ENCODE results near the gene TNS4.

The TNS4 gene

DNA sequence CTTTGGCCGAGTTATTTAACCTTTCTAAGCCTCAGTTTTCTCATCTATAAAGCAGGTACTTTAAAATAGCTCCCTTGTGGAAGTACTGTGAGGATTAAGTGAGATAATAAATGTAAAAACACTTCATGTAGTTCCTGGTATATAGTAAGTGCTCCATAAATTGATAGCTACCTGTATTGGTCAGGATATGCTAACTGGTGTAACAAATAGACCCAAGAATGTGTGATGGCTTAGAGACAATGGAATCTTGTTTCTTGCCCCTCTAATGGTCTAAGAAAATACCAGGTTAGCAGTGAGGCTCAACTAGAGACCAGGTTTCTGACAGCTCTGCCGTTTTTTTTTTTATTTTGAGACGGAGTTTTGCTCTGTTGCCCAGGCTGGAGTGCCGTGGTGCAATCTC is 34.0 kb upstream of the TNS4 start:
- DNase-seq (ENCODE audit: low spot score) = no peak

DNA sequence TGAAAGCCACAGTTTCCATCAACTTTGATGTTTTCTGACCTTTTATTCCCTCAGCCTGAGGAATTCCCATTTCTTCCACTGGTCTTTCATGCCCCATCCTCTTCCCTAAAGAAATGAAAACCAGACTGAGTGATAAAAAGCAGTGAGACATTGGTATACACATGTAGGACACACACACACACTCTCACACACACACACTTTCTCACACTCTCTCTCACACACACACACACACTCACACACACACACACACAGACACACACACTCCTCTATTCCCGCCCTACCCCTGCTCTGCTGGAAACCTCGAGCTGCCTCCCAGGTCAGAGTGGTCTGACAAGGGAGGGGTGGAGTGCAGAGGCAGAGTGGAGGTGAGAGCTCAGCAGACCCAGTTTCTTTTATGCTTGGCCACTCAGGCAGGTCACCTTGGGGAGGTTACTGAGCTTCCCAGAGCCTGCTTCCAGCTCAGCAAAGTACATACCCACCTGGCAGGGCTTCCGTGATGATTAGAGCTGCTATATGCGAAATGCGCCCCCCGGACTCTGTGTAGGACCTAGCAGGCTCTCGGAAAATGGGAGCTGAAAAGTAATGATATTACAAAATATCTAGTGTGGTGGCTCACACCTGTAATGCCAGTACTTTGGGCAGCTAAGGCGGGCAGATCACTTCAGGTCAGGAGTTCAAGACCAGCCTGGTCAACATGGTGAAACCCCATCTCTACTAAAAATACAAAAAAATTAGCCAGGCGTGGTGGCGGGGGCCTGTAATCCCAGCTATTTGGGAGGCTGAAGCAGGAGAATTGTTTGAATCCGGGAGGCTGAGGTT is 33.2 kb upstream of the TNS4 start:
- no peak for DNase-seq (ENCODE audit: low spot score)

DNA sequence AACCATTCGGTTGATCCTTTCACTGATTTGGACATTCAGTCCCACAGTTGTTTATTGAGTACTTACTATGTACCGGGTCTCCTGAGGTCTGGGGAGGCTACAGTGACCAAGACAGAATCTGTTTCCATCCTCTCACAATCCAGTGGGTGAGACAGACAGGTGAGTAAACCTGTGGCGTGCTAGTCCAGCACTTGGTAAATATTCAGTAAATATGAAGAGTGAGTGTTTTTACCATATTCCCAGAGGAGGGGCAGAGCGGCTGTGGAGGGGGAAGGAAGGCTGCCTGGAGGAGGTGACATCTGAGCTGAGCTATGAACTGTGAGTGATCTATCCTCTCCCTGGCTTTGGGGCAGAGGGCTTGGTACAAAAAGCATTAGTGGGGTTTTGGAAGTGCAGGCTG is 32.5 kb upstream of the TNS4 start:
- DNase-seq (ENCODE audit: low spot score) = no peak

DNA sequence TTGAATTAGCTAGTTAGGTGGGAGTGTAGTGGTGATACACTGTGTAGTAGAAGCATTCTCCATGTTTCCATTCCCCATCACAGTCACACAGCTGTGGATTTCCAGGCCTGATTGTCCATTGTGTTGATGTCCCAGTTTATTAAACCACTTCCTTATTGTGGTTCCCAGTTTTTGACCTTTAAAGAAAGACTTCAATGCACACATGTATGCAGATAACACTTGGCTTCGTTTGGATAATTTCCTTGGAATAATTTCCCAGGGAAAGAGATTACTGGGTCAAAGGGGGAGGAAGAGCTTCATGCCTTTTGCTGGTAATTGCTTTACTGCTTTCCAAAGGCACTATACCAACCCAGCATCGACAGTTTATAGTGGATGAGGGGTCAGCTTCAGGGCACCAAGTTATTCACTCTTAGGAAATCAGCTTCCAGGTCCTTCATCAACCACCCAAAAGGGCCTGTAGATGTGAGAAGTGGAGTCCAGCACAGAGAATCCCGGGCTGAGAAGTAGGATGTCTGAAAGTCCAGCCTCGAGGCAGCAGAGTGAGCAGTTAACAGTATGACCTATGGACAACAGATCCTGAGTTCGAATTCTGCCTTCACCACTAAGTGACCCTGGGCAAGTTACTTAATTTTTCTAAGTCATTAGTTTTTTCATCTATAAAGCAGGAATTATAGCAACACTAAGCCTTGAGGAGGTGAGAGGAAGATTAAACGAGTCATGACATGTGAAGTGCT is 31.3 kb upstream of the TNS4 start:
- no peak for DNase-seq (ENCODE audit: low spot score)

DNA sequence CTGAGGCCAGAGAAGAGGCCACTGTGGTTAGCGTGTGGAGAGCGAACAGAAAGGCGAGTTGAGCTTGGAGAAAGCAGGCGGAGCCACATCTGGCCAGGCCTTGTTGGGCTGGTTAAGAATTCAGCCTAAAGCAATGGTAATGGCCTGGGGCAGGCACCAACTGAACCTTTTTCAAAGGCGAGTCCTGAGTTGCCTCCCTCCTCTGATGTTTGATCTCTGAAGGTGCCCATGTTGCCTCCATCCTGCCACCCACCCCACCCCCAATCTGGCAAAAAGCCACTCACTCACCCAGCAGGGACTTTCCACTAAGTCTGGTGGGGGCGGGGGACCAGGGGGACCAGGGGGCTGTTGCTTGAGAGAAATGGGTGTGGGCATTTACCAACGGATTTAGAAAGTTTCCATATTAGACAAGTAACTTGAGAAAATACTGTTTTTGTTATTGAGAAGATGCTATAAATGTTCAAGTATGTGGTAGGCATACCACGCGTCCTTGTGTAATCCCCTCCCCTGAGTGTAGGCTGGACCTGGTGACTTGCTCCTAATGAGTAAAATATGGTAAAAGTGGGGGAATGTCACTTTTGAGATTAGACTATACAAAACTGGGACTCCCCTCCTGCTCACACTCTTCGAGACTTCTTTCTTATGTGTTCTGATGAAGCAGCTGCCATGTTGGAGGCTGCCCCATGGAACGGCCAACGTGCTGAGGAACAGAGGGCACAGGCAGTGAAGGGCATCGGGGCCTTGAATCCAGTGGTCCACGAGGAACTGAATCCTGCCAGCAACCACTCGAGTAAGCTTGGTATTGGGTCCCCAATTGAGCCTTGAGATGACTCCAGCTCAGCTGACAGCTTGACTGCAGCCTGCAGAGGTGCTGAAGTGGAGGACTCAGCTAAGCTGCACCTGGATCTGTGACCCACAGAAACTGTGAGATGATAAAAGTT is 29.9 kb upstream of the TNS4 start:
- no peak for DNase-seq (ENCODE audit: low spot score)

DNA sequence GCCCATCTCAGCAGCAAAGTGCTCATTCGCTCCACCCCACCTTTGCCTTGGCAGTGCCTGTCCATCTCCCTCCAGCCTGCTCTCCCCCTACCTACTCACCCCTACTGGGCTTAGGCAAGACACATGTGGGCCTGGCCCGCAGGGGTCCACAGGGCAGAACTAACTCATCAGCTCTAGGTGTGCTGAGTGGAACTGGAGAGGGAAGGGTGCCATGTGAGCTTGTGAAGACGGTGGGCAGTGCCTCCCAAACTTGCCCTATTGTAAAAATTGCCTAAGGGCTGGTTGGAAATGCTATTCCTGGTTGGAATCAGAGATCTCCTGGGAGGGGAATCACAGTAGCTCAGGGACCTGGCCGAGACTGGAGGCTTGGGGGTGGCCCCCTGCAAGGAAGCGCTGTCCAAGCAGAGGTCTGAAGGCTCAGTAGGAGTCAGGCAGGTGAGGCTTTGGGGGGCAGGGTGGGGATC is 29.1 kb upstream of the TNS4 start:
- DNase-seq (ENCODE audit: low spot score) = no peak

DNA sequence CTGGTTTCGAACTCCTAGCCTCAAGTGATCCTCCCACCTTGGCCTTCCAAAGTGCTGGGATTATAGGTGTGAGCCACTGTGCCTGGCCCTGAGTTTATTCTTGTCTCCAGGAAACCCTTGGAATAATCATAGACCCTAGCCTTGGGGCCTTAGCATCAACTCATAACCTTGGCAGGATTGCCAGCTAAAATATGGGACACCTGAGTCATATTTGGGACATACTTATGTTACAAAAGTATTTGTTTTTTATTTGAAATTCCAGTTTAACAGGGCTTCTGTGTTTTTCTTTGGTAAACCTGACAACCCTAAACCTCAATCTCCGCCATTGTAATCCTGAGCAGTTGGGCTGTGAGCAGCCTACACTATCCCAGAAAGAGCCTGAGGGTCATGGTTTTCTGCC is 28.6 kb upstream of the TNS4 start:
- DNase-seq (ENCODE audit: low spot score) = no peak

DNA sequence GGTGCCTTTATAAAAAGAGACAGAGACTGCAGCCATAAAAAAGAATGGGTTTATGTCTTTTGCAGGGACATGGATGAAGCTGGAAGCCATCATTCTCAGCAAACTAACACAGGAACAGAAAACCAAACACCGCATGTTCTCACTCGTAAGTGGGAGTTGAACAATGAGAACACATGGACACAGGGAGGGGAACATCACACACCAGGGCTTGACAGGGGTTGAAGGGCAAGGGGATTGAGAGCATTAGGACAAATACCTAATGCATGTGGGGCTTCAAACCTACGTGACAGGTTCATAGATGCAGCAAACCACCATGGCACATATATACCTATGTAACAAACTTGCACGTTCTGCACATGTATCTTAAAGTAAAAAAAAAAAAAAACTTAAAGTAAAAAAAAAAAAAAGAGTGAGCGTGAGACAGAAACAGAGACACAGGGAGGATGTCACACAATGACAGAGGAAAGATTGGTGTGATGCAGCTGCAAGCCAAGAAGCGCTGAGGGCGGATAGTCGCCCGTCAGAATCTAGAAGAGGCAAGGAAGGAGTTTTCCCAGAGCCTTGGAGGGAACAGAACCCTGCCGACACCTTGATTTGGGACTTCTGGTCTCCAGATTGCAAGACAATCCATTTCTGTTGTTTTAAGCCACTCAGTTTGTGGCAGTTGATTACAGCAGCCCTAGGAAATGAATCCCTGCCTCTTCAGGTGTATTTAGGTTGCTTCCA is 27.4 kb upstream of the TNS4 start:
- DNase-seq (ENCODE audit: low spot score) = no peak

DNA sequence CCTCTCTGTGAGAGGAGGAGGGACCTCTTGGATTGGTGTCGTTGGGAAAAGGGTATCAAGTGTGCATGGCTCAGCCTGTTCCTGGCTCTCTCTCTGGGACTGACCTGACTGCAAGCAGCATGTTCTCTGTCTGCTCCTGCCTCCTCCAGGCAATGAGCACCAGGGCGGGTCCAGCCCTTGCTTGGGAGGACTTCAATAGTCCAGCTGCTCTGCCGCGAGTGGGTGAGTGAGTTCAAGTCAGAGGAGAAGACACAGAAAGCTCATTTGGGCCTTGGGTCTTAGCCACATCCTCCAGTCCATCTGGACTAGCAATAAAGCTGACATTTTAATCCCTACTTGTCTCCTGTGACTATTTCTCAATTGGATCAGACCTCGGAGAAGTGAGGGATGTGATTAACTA is 25.2 kb upstream of the TNS4 start:
- DNase-seq (ENCODE audit: low spot score) = no peak

DNA sequence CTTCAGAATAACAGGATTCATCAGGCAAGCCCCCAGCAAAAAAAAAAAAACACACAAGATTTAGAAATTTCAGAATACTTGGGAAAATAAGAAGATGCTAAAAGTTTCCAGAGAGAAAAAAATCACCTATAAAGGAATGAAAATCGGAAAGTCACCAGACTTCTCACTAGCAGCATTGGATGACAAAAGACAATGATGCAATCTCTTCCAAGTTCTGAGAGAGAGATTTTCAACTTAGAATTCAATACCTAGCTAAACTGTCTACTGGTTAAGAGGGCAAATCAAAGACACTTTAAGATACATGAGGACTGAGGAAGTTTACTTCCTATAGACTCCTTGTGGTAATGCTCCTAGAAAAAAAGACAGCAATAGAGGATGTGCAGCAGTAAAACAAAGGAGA is 23.9 kb upstream of the TNS4 start:
- no peak for DNase-seq (ENCODE audit: low spot score)

DNA sequence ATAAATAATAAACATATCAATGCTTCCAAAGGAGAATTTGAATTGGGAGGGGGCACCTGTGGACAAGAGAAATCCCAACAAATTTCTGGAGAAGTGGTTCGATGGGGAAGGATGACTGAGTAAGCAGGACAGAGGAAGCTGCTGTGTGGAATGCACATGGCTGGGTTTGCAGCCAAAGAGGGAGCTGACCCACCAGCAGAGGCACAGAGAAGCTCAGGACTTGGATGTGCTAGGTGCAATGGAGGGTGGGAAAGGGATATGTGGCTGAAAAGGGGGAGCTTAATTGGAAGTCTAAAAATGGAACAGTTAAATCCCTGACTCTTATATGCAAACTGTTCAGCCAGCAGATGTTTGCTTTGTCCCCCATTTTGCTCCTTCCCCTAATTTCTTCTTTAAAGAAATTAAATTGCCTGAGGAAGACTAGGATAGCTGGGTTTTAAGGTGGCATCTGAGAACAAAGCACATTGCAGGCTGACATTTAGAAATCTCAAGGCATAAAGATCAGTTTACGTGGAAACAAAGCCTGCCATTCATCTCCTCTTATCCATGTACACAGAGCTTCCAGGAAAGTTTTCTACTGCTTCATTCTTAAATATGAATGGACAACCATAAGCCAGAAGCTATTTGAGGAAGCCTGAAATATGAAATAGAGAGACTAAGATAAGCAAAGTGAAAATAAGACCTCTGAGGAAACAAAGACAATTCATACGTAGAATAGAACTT is 23.0 kb upstream of the TNS4 start:
- no peak for DNase-seq (ENCODE audit: low spot score)

DNA sequence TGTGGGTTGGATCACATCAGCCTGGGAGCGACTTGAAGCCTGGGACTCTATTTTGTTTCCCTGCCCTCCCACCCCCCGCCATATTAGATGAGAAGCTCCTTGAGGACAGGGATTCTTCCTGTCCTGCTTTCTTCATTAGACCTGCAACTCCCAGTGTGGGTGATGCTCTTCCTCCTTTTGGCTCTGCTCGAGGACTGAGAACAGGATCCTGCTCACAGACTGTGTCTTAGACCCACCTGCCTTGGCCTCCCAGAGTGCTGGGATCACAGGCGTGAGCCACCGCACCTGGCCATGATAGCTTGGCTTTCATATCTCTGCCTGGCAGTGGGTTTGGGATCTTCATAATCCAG is 21.5 kb upstream of the TNS4 start:
- DNase-seq (ENCODE audit: low spot score) = no peak

DNA sequence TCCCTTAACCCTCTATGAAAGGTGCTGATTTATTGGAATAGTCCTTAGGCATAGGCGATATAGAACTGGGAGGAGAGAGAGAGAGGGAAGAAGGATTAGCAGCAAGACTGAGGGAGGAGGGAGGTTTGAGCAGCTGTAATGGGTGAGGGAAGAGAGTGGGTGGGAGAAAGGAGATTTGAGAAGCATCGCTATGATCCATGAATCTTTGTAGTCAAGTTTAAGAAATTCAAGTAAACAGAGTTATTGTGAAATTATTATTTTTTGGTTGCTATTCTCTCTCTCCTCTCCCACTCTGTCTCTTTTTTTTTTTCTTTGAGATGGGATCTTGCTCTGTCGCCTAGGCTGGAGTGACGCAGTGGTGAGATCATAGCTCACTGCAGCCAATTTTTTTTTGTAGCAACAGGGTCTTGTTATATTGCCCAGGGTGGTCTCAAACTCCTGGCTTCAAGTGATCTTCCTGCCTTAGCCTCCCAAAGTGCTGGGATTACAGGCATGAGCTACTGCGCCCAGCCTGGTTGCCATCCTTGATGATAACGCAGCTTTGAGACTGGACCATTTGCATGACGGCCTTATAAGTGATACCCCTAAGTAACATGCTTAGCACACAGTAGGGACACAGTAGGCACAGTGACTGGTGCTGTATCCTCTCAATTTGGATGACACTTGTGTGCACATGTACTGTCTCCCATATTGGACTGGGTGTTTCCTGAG is 21.0 kb upstream of the TNS4 start:
- DNase-seq (ENCODE audit: low spot score) = no peak

DNA sequence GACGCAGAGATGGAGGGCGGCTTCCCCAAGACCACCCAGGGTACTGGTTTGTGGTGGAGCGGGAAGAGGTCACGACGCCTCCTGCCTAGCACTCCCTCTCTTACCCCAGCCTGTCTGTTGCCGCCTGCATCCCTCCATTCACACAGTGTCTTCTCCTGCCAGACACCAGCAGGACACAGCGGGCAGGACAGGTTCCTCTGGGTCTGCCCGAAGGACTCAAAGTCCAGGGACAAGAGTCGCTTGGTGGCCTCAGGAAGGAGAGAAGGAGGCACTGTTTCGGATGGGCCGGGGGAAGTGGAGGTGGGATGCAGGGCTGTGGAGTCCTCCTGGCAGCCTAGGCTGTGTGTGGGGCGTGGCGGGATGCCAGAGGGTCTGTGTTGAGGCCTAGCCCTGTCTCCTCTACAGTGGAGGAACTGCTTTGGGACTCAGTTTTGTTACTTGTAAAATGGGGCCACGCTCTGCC is 19.6 kb upstream of the TNS4 start:
- DNase-seq (ENCODE audit: low spot score) = no peak

DNA sequence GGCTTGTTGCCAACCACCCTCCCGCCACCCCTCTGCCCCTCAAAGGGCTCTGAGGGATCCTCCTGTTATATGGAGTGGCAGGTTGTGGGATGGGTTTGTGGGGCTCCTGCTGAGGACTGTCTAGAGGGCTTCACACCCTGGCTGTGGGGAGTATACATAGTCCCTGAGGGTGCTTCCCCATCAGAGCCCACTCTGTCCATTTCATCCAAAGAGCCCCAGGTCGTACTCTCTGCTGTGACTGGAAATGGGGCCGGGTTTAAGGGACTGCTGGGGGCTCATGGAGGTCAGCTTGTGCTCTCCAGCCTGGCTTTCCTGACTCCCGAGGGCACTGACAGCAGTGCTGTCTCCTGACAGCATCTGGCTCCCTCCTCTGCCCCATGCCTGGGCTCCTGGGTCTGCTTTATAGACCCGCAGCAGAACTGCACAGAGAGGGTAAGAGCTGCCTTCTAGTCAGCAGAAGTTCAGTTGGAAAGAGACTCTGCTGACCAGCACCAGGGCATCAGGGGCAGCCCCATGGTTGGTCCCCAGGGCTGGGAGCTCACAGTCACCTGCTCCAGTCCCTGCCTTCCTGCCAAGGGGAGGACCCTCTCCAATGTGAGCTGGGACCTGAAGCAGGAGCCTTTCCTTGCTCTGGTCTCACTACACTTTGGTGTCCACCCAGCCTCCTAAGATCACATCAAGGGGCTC is 17.8 kb upstream of the TNS4 start:
- DNase-seq (ENCODE audit: low spot score) = no peak

DNA sequence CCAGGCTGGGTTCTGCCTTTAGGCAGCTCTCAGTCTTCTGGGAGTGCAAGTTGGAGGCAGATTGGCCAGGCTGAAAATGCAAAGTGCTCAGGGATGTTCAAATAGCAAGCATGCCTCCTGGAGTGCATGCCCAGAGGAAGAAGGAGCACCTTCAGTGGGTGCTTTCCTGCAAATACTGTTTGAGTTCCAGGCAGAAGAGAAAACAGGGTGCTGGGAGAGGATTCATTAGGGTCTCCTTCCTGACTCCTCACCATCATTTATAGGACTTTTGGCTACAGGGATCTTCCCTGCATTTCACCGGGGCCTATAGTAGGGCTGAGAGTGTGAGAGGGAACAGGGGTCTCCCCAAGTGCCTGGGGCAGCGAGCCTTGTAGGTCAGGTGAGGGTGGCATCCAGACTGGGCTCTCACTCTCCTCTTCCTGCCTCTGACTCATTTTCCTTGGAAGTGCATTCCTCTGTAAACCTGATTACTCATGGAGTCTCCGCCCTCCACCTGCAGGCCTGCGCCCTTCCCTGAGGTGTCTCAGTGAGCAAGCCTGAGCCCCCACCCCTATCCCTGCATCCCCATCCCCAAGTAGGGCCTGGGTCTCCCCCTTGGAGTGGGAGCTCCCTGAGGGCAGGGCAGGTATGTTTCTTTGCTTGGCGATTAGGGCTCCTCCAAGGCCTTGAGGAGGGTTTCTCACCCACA is 17.1 kb upstream of the TNS4 start:
- no peak for DNase-seq (ENCODE audit: low spot score)

DNA sequence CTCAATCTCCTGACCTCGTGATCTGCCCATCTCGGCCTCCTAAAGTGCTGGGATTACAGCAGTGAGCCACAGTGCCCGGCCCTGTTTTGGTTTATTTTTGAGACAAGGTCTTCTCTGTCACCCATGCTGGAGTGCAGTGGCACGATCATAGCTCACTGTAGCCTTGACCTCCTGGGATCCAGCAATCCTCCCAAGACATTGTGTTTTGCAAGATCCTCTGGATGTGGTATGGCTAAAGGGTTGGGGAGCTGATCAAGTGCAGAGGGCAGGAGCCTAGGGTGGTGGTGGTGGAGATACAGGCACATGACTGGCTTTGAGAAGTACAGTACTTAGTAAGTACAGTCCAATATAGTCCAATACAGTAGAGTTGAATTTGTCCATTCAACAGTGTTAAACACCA is 16.6 kb upstream of the TNS4 start:
- DNase-seq (ENCODE audit: low spot score) = no peak

DNA sequence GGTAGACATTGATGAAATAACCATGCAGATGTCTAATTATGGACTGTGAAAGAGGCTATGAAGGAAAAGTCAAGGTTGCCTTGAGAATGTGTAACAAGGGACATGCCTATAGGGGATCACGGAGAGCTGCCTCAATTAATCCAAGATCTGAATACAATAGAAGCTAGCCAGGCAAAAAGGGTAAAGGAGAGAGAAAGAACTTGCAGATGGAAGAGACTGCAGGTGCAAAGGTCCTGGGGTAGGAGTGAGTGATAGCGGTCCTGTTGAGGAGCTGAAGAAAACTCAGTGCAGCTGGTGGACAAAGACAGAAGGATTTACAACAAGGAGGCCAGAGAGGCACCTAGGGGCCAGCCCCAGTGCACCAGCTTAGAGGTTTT is 15.9 kb upstream of the TNS4 start:
- no peak for DNase-seq (ENCODE audit: low spot score)

DNA sequence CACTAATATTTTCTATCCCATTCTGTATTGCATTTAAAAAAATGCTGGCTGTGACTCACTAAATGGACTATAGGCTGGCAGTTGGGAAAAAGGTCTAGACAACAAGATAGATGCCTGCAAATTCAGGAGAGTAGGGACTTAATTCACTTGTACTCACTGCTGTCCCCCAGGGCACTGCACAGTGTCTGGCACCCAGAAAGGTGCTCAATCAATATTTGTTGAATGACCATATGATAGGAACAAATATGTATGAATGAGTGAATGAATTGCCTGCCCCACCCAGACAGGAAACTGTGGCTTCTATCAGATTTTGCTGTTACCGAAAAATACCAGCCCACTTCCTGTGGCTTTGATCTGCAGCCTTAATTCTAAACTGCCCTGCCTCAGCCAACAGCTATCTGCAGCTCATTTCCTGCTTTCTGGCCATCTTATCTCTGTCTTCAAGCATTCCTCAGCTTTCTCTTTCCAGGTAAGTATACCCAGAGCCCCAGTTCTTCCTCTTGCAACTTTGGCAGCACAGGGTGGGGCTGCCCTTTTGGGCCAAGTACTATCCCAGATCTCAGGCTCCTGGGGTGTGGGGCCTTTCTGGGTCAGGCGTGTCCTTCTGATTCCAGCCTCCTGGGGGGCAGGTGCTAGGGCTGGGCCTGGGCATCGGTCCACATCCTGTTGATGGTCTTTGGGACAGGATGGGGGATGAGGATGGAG is 15.3 kb upstream of the TNS4 start:
- peak; percentile 67 for DNase-seq (ENCODE audit: low spot score)

Data from NAMALWA (cell line).